ENCODE data around the gene TTC34.

- TF ChIP-seq CTCF (IDR thresholded peaks at IDR 0.05), result no peak
- TF ChIP-seq POLR2AphosphoS5 (IDR thresholded peaks at IDR 0.05), result no peak
Observed at GRCh38 chr1:2835650-2836159, 34.2 kb upstream of the TTC34 start.
